Stimulated activated CD4-positive, alpha-beta T cell treated with anti-CD3 and anti-CD28 coated beads, Interleukin-4, amount 100 ng/mL, for 1 hour (primary cell): ENCODE results near the gene CGB1.
"Not testable (repeated sequence)": the region's sequence is repeated elsewhere in the genome, so short reads cannot be mapped to it uniquely, and the experiment has no call there.

ENCODE experiments used
- DNase-seq: peaks from one replicate; pipeline ENCODE4 v3.0.0-alpha.2; 2020

CGB1 gene

GRCh38 chr19:49057636-49058234 is 21.0 kb upstream of the CGB1 start, which contains the start of gene CGB7:
Gene CGB7, minus strand, starts transcription at chr19:49057749. Its CDS starts 2,374 bp downstream, at chr19:49055375.
- no peak for DNase-seq

DNA sequence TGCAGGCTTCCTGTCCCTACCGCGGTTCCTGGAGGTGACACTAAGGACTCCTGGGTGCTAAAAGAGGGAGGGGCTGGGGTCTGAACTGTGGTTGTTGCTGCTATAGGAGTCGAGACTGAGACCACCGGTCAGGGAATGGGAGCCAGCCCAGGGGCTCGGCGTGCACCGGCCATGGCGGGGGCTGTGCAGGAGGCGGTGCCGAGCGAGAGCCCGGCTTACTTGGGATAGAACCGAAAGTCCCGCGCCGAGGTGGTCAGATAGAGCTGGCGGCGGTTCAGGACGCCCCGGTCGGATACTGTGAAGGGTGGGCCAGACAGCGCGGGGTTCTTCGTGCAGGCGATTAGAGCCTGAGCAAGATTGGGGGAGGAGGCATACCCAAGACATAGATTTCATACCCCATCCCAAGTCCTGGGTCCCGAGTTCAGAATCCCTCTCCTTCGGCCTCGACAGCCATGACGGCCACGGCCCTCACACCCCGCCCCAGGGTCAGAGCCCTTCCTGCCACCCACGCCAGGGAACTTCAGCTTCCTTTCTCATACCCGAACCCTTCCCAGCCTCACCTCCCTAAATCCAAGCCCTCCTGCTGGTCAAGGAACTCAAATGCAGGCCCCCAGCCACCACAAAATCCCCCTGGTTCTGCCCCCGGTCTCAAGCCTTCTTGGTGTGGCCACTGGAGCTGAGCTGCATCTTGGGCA is 20.4 kb upstream of the CGB1 start:
- not testable (repeated sequence) for DNase-seq

DNA sequence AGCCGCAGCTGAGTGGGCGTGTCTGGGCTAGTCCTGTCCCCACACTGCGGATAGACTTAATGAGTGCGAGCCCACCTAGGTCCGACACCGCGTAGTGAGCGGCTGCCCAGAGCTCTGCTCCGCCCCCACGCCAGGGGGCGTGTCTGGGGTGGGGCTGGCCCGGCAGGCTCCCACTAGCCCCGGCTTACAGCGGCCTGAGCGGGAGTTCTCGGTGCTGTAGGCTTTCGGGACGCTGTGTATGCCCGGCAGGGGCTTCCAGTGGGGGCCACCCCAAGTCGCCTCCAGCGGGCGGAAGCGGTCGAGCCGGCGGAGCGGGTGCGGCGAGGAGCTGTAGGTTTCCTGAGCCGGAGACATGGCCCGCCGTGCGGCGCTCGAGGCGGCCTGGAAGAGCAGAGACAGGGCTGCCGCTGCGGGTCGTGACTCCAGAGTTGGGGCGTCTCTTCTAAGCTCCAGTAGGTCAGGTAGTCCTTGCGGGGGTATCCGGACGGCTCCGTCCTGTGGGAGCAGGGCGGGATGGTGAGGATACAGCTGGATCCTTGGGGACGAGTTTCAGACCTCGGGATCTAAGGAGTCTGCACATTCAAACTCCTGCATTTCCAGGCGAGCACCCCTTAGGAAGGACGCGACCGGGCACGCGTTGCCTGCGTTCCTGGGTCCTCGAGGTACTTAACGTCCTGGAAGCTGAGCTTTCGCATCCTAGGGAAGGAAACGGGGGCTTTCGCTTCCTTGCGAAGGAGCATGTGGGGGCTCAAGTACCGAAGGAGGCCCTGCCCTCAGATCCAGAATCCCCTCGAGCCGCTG is 19.6 kb upstream of the CGB1 start:
- DNase-seq, result peak; percentile 63

DNA sequence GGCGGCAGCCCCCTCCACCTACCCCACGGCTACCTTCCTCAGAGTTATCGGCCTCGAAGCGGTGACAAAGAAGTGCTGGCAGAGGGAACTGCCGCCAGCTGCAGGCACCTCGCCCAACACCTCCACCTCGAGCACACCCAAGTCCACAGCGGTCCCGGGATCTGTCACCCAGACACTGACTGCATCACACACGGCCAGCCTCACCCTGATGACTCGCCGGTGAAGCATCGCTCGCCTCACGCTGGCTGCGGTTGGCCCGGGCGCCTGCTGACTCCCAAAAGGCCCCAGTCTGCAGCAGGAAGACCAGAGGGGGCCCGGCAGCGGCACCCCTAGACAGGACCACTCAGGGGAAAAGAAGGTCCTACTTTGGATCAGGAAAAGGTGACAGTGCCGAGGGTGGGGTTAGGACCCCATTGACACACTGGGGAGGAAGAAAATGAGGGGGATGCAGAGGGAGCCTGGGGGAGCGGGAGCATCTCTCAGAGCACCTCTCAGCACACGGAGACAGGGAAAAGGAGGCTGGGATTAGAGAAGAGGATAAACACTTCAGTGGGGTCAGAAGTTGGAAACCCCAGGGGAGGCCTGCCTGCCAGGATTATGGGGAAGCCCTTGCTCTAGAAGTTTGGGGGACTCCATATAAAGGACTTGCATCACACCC is 13.8 kb upstream of the CGB1 start:
- DNase-seq, result not testable (repeated sequence)

- DNase-seq, result not testable (repeated sequence)
Observed at GRCh38 chr19:49049834-49050233, 13.1 kb upstream of the CGB1 start.

- not testable (repeated sequence) for DNase-seq
Observed at GRCh38 chr19:49049011-49049410, 12.3 kb upstream of the CGB1 start, which contains the start of gene CGB8. Gene CGB8, minus strand, starts transcription at chr19:49049111. Its CDS starts 372 bp downstream, at chr19:49048739.

DNA sequence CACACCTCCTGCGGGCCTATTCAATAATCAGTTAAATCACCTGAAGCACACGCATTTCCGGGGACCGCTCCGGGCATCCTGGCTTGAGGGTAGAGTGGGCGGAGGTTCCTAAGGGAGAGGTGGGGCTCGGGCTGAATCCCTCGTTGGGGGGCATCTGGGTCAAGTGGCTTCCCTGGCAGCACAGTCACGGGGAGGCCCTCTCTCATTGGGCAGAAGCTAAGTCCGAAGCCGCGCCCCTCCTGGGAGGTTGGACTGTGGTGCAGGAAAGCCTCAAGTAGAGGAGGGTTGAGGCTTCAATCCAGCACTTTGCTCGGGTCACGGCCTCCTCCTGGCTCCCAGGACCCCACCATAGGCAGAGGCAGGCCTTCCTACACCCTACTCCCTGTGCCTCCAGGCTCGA is 6.9 kb upstream of the CGB1 start, which contains the start of gene CGB5:
CGB5 (plus strand) TSS at position 301 of the 400 bp plus-strand sequence. CDS start 362 bp downstream, outside the sequence.
- not testable (repeated sequence) for DNase-seq

DNA sequence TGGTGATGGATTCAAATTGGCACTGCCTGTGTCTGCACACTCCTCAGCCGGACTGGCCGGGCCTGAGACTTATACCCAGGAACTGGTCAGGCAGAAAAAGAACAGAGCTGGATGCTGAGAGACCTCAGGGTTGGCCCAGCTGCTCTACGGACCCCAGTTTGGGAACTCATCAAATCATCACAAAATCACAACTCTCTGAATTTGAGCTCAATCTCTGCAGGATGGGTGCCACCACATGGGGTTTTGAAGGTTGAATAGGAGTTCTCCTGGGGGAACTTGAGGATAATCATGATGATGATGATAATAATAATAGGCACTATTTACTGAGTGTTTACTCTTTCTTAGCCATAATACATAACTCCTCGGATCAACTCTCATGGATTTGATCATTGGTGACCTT is 6.0 kb upstream of the CGB1 start:
- not testable (repeated sequence) for DNase-seq

- no peak for DNase-seq
Observed at GRCh38 chr19:49042177-49042576, 5.5 kb upstream of the CGB1 start.

DNA sequence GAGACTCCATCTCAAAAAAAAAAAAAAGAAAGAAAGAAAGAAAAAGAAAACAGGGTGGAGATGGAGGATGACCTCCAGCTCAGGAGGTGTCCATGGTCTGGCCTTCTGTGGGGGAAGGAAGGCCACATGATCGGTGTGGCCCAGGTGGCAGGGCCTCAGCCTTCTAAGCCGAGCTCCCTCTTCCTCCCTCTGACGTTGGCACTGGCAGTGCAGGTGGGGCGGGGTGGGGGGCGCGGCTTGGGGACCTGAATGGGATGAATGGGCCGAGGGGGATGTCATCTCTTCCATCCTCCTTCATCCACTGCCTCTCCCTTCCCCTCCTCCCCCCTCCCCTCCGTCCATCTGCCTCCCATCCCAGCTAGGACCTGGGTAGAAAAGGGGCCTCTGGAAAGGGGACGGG is 3.0 kb upstream of the CGB1 start:
- DNase-seq, result not testable (repeated sequence)

GRCh38 chr19:49038557-49039276 is 2.0 kb upstream of the CGB1 start:
- not testable (repeated sequence) for DNase-seq

- DNase-seq, result not testable (repeated sequence)
Observed at GRCh38 chr19:49038111-49038510, 1.4 kb upstream of the CGB1 start.

DNA sequence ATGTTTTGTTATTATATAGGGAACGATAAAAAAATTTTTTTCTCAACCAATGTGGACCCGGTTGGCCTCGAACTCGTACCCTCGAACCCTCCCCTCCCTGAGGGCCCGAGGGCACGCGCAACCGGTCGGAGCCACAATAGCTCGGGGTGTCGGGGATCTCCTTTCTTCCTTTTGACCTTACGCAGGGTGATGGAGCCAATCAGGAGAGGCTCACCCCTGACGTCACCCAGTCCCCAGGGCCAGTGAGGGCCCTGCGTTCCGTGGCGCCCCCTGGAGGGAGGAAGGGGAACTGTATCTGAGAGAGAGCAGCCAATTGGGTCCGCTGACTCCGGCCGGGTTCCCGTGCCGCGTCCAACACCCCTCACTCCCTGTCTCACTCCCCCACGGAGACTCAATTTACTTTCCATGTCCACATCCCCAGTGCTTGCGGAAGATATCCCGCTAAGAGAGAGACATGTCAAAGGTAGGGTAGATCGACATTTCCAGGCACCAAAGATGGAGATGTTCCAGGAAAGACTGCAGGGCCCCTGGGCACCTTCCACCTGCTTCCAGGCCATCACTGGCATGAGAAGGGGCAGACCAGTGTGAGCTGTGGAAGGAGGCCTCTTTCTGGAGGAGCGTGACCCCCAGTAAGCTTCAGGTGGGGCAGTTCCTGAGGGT is 4.9 kb downstream of the CGB1 start, which contains the start of gene CGB2:
CGB2 (plus strand) TSS at position 249 of the 660 bp plus-strand sequence; CDS start at position 455, 206 bp downstream.
- DNase-seq, result peak; percentile 55

DNA sequence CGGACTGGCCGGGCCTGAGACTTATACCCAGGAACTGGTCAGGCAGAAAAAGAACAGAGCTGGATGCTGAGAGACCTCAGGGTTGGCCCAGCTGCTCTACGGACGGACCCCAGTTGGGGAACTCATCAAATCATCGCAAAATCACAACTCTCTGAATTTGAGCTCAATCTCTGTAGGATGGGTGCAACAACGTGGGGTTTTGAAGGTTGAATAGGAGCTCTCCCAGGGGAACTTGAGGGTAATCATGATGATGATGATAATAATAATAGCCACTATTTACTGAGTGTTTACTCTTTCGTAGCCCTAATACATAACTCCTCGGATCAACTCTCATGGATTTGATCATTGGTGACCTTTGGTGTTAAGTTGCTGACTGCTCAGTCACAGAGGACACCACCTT is 6.4 kb downstream of the CGB1 start:
- not testable (repeated sequence) for DNase-seq

DNA sequence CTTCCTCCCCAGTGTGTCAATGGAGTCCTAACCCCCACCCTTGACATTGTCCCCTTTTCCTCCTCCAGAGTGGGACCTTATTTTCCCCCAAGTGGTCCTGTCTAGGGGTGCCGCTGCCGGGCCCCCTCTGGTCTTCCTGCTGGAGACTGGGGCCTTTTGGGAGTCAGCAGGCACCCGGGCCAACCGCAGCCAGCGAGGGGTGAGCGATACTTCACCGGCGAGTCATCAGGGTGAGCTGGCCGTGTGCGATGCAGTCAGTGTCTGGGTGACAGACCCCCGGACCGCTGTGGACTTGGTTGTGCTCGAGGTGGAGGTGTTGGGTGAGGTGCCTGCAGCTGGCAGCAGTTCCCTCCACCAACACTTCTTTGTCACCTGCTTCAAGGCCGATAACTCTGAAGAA is 6.9 kb downstream of the CGB1 start:
- not testable (repeated sequence) for DNase-seq

- DNase-seq, result not testable (repeated sequence)
Observed at GRCh38 chr19:49028686-49029085, 8.0 kb downstream of the CGB1 start.

GRCh38 chr19:49025599-49025998 is 11.1 kb downstream of the CGB1 start:
- DNase-seq, result not testable (repeated sequence)

GRCh38 chr19:49025088-49025487 is 11.6 kb downstream of the CGB1 start:
- DNase-seq, result not testable (repeated sequence)

GRCh38 chr19:49024233-49024632 is 12.5 kb downstream of the CGB1 start, which contains the start of gene CGB3:
Gene CGB3, minus strand, starts transcription at chr19:49024333. Its CDS starts 362 bp downstream, at chr19:49023971.
- not testable (repeated sequence) for DNase-seq

DNA sequence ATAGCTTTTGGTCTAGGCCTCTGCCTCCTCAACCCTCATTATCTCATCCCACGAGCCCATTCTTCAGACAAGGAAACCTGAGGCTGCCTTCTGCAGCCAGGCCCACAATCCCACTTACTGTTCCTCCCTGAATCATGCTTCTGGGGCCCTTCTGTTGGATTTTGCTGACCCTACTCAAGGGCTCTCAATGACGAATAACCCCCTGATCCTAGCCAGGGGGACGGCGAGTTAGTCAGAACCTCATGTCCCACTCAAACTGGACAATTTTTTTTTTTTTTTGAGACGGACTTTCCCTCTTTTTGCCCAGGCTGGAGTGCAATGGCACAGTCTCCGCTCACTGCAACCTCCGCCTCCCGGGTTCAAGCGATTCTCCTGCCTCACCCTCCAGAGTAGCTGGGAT is 14.6 kb downstream of the CGB1 start:
- DNase-seq, result no peak
